NCI-H1417 (cell line): ENCODE results near the gene SUPT20H.
A peak's percentile ranks its signal among the peaks of the same experiment; 100 is the strongest.
"Not testable (repeated sequence)": the region's sequence is repeated elsewhere in the genome, so short reads cannot be mapped to it uniquely, and the experiment has no call there.

Experiments used
- DNase-seq, 3 experiments: peaks; one replicate each; lab custom pipeline; 2025; lab: John Stamatoyannopoulos, UW

Gene SUPT20H

GRCh38 chr13:37069597-37070103 lies 10.2 kb upstream of the SUPT20H start:
- DNase-seq, result no peak

DNA sequence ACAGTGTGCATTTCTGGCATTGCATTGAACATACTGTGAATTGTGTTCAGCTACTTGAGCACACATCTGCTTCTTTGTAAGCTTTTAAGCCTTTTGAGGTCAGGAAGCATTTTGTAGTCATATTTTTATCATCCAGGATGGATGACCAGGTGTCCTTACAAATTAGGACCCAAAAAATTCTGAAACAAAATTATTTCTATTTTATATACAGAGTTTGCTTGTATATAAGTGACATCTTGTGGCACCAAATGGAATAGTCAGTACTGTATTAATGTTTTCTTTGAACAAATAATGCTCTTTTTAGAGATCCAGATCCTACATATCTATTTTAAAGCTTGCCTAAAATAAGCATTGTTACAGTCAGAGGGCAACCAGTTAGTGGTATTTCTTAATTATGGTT lies 9.5 kb upstream of the SUPT20H start:
- peak in 1 of 3 experiments; percentile 8 for DNase-seq

DNA sequence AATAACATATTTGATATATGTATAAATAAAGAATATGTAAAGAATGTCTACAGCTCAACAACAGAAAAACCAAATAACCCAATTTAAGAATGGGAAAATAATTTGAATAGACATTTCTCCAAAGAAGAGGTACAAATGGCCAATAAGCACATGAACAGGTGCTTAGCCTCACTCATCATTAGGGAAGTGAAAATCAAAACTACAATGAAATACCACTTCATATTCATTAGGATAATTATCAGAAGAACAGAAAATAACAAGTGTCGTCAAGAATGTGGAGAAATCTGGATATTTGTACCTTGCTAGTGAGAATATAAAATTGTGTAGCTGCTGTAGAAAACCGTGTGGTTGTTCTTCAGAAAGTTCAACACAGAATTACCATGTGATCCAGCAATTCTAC lies 8.4 kb upstream of the SUPT20H start:
- no peak for DNase-seq

- DNase-seq, result peak in 1 of 3 experiments; percentile 4
Measured at GRCh38 chr13:37065890-37066526, 6.5 kb upstream of the SUPT20H start.

GRCh38 chr13:37059848-37060192 lies 332 bp upstream of the SUPT20H start:
- no peak for DNase-seq

DNA sequence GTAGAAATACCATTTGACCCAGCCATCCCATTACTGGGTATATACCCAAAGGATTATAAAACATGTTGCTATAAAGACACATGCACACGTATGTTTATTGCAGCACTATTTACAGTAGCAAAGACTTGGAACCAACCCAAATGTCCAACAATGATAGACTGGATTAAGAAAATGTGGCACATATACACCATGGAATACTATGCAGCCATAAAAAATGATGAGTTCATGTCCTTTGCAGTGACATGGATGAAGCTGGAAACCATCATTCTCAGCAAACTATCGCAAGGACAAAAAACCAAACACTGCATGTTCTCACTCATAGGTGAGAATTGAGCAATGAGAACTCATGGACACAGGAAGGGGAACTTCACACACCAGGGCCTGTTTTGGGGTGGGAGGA lies 3.3 kb downstream of the SUPT20H start:
- not testable (repeated sequence) for DNase-seq

DNA sequence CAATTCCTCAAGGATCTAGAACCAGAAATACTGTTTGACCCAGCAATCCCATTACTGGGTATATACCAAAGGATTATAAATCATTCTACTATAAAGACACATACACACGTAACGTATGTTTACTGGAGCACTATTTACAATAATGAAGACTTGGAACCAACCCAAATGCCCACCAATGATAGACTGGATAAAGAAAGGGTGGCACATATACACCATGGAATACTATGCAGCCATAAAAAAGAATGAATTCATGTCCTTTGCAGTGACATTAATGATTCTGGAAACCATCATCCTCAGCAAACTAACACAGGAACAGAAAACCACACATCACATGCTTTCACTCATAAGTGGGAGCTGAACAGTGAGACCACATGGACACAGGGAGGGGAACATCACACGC lies 6.4 kb downstream of the SUPT20H start:
- not testable (repeated sequence) for DNase-seq

GRCh38 chr13:37049810-37050209 lies 9.7 kb downstream of the SUPT20H start:
- DNase-seq, result no peak

DNA sequence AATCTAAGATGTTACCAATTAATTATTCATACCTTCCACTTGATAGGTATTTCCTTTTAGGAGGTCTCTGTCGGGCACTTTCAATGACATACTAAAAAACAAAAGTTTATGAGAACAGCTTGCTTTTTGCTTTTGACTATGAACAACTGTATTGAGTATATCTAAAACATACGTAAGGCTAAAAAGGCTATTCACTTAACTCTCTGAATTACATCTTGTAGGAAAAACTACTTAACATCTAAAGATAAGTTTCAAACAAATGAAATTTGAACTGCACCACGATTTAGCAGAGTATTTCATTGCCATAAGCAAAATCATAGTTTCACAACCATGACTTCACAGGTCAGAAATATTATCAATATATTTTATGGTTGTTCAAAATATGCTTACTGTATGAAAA lies 11.6 kb downstream of the SUPT20H start:
- no peak for DNase-seq

- peak in 1 of 3 experiments; percentile 24 for DNase-seq
Measured at GRCh38 chr13:37047032-37047431, 12.5 kb downstream of the SUPT20H start.

GRCh38 chr13:37046062-37046461 lies 13.4 kb downstream of the SUPT20H start:
- no peak for DNase-seq

DNA sequence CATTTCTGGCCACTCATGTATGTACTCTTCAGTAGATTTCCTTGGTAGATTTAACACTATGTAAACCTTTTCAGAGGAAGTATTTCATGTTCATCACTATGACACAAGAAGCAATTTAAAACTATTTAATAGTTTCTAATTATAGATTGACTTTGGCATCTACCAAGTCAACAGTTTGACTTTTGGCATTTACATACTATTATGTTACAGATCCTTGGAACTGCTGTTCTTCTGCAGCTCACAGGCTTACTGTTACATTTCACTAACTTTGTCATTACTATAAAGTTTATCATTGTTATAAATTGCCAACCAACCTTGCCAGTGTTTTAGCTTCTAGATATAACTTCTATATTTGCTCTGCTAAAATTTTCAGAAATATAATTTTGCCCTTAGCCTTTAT lies 18.7 kb downstream of the SUPT20H start:
- no peak for DNase-seq

- no peak for DNase-seq
Measured at GRCh38 chr13:37039896-37040295, 19.6 kb downstream of the SUPT20H start.

DNA sequence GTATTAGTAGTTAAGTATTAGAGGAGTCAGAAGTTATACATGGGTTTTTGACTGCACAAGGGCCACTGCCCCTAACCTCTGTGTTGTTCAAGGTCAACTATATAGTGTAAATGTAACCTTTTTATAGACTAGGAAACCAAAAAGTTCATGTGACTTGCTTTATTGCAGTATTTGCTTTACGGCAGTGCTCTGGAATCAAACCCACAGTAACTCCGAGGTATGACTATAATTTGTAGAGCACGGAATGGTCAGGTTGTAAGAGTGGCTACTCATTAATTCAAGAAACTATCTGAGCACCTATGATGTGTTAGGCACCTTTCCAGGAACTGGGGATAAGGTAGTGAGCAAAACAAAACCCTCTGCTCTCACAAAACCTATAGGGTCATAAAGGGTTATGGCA lies 22.2 kb downstream of the SUPT20H start:
- DNase-seq, result no peak

DNA sequence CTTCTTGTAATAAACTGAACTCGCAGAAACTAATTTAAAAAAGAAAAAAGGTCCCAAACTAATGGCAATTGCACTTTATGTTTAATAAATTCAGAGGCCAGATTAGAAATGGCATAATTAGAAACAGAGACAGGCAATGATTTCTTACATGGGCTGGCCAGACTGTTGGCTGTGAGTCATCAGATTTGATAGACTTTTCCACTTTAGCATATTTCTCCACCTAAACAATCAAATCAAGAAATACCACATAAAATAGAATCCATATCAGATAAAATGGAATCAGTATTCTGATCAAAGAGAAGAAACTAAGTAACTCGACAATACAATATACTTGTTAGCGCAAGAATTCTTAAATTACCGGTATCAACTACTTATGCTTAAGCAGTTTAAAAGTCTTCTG lies 29.9 kb downstream of the SUPT20H start:
- DNase-seq, result no peak

DNA sequence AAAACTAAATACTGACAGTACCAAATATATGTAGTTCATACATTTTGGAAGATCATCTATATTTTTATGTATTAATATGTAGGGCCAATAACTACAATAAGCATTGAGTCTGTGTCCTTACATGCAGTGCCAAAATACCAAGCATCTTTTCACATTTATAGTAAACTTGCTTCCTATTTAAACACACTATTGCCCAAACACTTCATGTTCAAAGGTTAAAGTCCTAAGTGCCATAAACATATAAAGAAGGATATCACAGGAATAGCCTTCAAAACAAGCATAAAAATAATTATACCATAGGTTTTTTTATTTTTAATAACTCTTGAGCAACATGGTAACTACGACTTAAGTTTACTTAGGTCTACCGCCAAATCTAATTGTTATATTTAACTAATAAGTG lies 31.8 kb downstream of the SUPT20H start:
- no peak for DNase-seq

GRCh38 chr13:37026771-37027170 lies 32.7 kb downstream of the SUPT20H start:
- no peak for DNase-seq

DNA sequence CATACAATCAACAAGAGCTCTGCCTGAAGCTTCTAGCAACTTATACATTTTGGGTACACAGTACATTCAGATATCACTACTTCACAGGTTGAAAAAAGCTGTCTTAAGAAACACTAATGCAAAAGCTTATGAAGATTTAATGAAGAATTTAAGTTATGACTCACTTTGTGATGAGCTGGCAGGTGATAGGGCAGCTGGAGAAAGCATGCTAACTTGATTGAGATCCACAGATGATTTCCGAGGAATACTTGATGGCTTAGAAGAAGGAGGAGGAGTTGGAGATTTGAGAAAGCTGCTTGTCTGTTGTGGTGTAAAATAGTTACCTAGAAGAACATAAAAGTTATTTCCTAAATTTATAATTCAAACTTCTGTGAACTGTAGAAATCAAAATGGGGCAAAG lies 35.6 kb downstream of the SUPT20H start:
- DNase-seq, result no peak

DNA sequence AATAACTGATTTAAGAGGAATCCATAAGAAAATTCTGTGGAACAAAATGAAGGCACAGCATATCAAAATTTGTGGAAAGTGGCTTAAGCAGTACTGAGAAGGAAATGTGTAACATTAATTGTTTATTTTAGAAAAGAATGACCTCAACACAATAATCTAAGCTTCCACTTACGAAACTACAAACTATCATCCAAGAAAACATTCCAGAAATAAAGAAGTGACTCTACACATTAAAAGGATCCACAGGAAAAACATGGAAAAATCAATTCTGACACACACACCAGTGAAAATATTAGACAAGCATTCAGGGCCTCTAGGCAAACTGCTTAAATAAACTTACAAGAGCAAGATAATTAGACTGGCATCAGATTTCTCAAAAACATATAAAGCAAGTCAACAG lies 44.9 kb downstream of the SUPT20H start:
- no peak for DNase-seq

GRCh38 chr13:37011788-37012187 lies 47.7 kb downstream of the SUPT20H start:
- DNase-seq, result no peak

GRCh38 chr13:37011002-37011401 lies 48.5 kb downstream of the SUPT20H start:
- DNase-seq, result no peak

DNA sequence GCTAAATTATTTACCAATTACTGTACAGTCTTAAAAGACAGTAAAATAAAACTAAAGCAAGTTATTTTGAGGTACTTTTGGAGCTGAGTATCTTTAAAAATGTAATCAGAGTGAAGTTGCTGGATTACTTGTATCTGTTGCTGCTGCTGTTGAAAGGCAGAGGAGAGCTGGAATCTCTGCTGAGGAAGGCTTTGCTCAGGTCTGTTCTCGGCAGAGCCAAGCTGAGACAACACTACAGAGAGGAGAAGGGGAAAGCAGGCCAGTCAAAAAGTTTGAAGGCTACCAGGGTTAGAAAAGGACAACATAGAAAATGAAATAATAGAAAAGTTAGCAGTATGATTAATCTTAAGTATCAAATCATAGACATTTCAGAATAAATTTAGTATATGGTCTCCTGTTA lies 49.1 kb downstream of the SUPT20H start:
- DNase-seq, result no peak

GRCh38 chr13:37009692-37010091 lies 49.8 kb downstream of the SUPT20H start:
- DNase-seq, result no peak

DNA sequence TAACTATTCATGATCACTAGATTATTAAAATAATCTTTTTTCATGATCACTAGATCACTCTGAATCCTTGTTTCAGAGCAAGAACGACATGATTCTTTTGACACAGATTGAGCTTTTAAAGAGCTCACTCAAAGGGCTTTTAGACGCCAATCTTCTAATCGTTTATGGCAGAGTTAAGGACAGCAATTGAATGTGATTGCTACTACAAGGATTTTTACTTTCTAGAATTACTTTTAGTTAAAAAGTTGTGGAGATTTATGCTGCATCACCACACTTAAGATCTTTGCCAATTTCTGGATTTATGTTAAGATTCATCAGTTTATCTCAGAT lies 57.6 kb downstream of the SUPT20H start:
- peak in 2 of 3 experiments; percentile 15 to 47 for DNase-seq
